Activated naive CD4-positive, alpha-beta T cell treated with anti-CD3 and anti-CD28 coated beads, Interleukin-2, amount 50 U/mL, for 24 hours (primary cell): ENCODE data around the gene ARID1B.
A peak's percentile ranks its signal among the peaks of the same experiment; 100 is the strongest.

Experiments
- H3K27ac Mint-ChIP-seq: one replicate; pipeline ENCODE4 v1.8.0; 2021; ENCODE audit warnings: mild to moderate bottlenecking, mixed read lengths
- H3K27me3 Mint-ChIP-seq: one replicate; pipeline ENCODE4 v1.8.0; 2021; ENCODE audit warnings: mixed read lengths
- H3K36me3 Mint-ChIP-seq: one replicate; pipeline ENCODE4 v1.8.0; 2021; ENCODE audit warnings: mixed read lengths
- H3K4me1 Mint-ChIP-seq: one replicate; pipeline ENCODE4 v1.8.0; 2021; ENCODE audit warnings: mixed read lengths
- H3K4me3 Mint-ChIP-seq: one replicate; pipeline ENCODE4 v1.8.0; 2021; ENCODE audit warnings: mild to moderate bottlenecking, mixed read lengths
- H3K9me3 Mint-ChIP-seq: one replicate; pipeline ENCODE4 v1.8.0; 2021; ENCODE audit warnings: mixed read lengths

The ARID1B gene

GRCh38 chr6:157203312-157203744 lies 426.1 kb downstream of the ARID1B start:
- Mint-ChIP-seq H3K27ac (no peak overlapping the region), H3K36me3 (peaks cover 17% of the 10 kb centered on the region), H3K4me1 (no peaks in the 10 kb centered on the region), H3K27me3 (no peaks in the 10 kb centered on the region), H3K9me3 (no peaks in the 10 kb centered on the region), H3K4me3 (no peak overlapping the region)

GRCh38 chr6:157203764-157204163 lies 426.6 kb downstream of the ARID1B start:
- Mint-ChIP-seq H3K4me3 (no peak overlapping the region), H3K9me3 (no peaks in the 10 kb centered on the region), H3K27me3 (no peaks in the 10 kb centered on the region), H3K4me1 (no peaks in the 10 kb centered on the region), H3K36me3 (peaks cover 17% of the 10 kb centered on the region), H3K27ac (no peak overlapping the region)

GRCh38 chr6:157205473-157206358 lies 428.5 kb downstream of the ARID1B start:
- Mint-ChIP-seq H3K36me3 (peaks cover 17% of the 10 kb centered on the region), H3K27me3 (no peaks in the 10 kb centered on the region), H3K4me1 (no peaks in the 10 kb centered on the region), H3K27ac (peak overlapping the region; percentile 6), H3K4me3 (no peak overlapping the region), H3K9me3 (no peaks in the 10 kb centered on the region)

GRCh38 chr6:157206359-157206815 lies 429.2 kb downstream of the ARID1B start:
- Mint-ChIP-seq H3K4me1 (no peaks in the 10 kb centered on the region), H3K27me3 (no peaks in the 10 kb centered on the region), H3K27ac (no peak overlapping the region), H3K9me3 (no peaks in the 10 kb centered on the region), H3K4me3 (no peak overlapping the region), H3K36me3 (peaks cover 14% of the 10 kb centered on the region)

DNA sequence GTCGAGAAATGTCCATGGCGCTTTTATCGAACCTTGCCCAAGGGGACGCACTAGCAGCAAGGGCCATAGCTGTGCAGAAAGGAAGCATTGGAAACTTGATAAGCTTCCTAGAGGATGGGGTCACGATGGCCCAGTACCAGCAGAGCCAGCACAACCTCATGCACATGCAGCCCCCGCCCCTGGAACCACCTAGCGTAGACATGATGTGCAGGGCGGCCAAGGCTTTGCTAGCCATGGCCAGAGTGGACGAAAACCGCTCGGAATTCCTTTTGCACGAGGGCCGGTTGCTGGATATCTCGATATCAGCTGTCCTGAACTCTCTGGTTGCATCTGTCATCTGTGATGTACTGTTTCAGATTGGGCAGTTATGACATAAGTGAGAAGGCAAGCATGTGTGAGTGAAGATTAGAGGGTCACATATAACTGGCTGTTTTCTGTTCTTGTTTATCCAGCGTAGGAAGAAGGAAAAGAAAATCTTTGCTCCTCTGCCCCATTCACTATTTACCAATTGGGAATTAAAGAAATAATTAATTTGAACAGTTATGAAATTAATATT lies 430.4 kb downstream of the ARID1B start:
- no peak overlapping the region for H3K4me3 Mint-ChIP-seq
- H3K4me1 Mint-ChIP-seq: no peaks in the 10 kb centered on the region
- peaks cover 12% of the 10 kb centered on the region for H3K36me3 Mint-ChIP-seq
- no peaks in the 10 kb centered on the region for H3K27me3 Mint-ChIP-seq
- no peak overlapping the region for H3K27ac Mint-ChIP-seq
- H3K9me3 Mint-ChIP-seq: no peaks in the 10 kb centered on the region

GRCh38 chr6:157209865-157210530 lies 432.8 kb downstream of the ARID1B start:
- H3K27ac Mint-ChIP-seq: no peak overlapping the region
- peaks cover 7% of the 10 kb centered on the region for H3K36me3 Mint-ChIP-seq
- H3K4me1 Mint-ChIP-seq: no peaks in the 10 kb centered on the region
- no peaks in the 10 kb centered on the region for H3K27me3 Mint-ChIP-seq
- H3K9me3 Mint-ChIP-seq: no peaks in the 10 kb centered on the region
- H3K4me3 Mint-ChIP-seq: no peak overlapping the region

DNA sequence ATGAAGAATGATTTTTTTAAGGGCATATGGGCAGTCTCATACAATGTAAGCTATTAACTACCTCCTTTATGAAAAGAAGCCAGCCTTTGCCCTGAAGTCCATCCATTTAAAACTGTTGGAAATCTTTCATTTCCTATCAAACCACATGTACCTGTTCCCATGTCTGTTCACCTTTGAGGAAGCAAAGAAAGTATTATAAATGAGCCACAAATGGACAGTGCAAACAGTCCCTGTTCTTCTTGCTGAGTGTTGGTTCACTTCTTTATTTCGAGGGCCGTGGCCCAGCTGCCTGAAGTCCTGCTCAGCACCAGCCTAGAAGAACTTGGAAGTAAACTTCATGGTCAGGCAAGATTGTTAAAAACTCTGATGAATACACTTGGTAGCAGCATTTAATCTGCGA lies 433.8 kb downstream of the ARID1B start:
- H3K4me3 Mint-ChIP-seq: no peak overlapping the region
- no peaks in the 10 kb centered on the region for H3K4me1 Mint-ChIP-seq
- H3K36me3 Mint-ChIP-seq: peaks cover 4% of the 10 kb centered on the region
- H3K27ac Mint-ChIP-seq: no peak overlapping the region
- H3K9me3 Mint-ChIP-seq: no peaks in the 10 kb centered on the region
- no peaks in the 10 kb centered on the region for H3K27me3 Mint-ChIP-seq

DNA sequence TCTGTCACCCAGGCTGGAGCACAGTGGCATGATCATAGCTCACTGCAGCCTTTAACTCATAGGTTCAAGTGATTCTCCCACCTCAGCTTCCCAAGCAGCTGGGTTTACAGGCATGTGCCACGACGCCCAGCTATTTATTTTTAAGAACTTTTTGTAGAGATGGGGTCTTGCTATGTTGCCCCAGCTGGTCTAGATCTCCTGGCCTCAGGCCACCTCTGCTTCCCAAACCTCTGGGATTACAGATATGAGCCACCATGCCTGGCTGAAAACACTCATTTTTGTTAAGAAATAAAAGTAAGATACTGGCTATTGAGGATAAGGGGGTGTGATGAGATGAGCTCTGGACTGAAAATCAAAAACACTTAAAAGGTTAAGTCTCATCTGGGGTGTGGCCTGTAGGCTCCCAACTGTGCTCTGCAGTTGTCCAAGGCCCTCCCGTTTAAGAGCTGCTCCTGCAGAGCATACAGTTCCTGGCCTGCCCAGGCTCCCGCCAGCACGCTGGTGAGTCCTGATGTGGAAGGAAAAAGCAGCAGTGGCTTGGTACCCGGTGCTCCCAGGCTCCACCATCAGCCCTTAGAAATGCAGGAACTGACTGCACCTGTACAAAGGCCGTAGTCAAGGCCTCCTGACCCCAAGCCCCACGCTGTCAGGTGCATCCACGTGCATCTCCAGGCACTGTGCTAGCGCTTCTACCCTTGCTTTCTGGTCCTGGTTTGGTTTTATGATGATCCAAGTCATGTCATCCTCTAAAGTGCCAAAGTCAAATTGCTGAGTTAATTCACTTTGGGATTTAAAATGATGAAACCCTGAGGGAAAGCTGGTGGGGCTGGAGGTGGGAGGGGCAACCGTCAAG lies 434.7 kb downstream of the ARID1B start:
- Mint-ChIP-seq H3K27me3 (no peaks in the 10 kb centered on the region), H3K27ac (no peak overlapping the region), H3K9me3 (no peaks in the 10 kb centered on the region), H3K4me3 (no peak overlapping the region), H3K36me3 (no peaks in the 10 kb centered on the region), H3K4me1 (no peaks in the 10 kb centered on the region)

DNA sequence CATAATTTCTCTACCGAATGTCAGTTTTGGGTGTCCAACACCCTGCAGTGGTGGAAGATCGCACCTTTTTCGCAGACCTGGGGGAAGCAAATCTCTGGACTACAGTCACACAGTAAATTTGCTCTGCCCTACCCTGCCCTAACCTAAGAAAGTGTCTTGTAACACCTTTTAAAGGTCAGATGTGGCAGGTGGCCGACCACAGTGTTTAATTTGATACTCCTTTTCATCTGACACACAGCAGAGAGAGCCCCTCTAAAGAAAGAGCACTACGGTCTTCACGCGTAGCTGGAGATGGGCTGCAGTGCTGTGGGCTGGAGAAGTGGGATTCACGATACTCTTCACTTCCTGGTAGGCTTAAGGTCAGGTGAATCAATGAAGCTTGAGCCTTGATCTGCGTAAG lies 436.2 kb downstream of the ARID1B start:
- H3K27ac Mint-ChIP-seq: no peak overlapping the region
- no peaks in the 10 kb centered on the region for H3K9me3 Mint-ChIP-seq
- no peaks in the 10 kb centered on the region for H3K36me3 Mint-ChIP-seq
- H3K27me3 Mint-ChIP-seq: no peaks in the 10 kb centered on the region
- H3K4me1 Mint-ChIP-seq: no peaks in the 10 kb centered on the region
- H3K4me3 Mint-ChIP-seq: no peak overlapping the region

DNA sequence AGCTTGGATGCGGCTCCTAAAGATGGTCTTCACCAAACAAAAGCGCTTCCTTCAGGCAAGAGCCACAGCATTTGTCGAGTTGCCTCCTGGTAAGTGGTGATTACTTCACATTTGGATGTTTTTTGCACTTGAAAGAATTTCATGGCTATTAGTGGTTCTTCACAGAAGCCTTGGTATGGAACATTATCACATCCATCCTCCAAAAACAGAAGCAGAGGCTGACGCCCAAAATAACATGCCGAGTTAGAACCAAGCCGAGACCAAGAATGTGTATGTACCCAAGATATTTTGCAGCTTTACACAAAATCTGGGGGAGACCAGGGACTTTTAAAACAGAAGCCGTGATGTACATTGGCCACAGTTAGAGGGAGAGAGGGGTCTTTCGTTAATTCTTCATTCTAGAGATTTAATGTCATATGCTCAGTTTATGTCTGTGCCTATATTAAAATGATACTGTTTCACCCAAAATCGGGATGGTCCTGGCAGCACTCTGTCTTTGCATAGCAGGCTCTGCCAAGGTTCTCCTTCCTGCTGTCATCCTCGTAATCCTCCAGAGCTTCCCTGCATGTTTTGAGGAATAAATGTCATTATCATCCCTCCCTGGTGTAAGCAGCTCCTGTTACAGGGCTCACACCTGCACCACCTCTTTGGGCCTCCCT lies 436.9 kb downstream of the ARID1B start:
- peak overlapping the region; percentile 71 for H3K27ac Mint-ChIP-seq
- H3K4me1 Mint-ChIP-seq: no peaks in the 10 kb centered on the region
- no peak overlapping the region for H3K4me3 Mint-ChIP-seq
- H3K27me3 Mint-ChIP-seq: no peaks in the 10 kb centered on the region
- no peaks in the 10 kb centered on the region for H3K36me3 Mint-ChIP-seq
- H3K9me3 Mint-ChIP-seq: no peaks in the 10 kb centered on the region

DNA sequence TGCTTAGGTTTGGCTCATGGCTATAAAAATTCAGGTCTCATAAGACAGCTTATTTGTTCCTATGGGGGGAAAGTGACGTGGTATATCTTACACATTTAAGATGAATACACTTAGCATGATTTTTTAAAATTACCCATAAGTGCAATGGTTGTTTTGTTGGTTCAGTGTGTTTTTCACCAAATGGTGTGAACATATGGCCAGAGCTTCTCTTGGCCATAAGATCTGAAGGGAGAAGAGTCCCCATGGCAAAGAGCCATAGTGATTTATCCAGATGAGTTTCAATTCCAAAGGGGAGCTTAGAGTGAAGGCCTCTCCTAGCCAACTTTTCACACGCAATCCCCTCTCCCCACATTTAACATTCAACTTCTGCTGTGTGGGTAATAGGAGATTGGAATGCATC lies 438.5 kb downstream of the ARID1B start:
- H3K27me3 Mint-ChIP-seq: no peaks in the 10 kb centered on the region
- no peaks in the 10 kb centered on the region for H3K36me3 Mint-ChIP-seq
- H3K9me3 Mint-ChIP-seq: no peaks in the 10 kb centered on the region
- no peak overlapping the region for H3K4me3 Mint-ChIP-seq
- peaks cover 7% of the 10 kb centered on the region for H3K4me1 Mint-ChIP-seq
- H3K27ac Mint-ChIP-seq: no peak overlapping the region

GRCh38 chr6:157216570-157216969 lies 439.4 kb downstream of the ARID1B start:
- no peaks in the 10 kb centered on the region for H3K9me3 Mint-ChIP-seq
- no peaks in the 10 kb centered on the region for H3K36me3 Mint-ChIP-seq
- H3K27me3 Mint-ChIP-seq: no peaks in the 10 kb centered on the region
- no peak overlapping the region for H3K27ac Mint-ChIP-seq
- H3K4me1 Mint-ChIP-seq: peaks cover 16% of the 10 kb centered on the region
- no peak overlapping the region for H3K4me3 Mint-ChIP-seq

DNA sequence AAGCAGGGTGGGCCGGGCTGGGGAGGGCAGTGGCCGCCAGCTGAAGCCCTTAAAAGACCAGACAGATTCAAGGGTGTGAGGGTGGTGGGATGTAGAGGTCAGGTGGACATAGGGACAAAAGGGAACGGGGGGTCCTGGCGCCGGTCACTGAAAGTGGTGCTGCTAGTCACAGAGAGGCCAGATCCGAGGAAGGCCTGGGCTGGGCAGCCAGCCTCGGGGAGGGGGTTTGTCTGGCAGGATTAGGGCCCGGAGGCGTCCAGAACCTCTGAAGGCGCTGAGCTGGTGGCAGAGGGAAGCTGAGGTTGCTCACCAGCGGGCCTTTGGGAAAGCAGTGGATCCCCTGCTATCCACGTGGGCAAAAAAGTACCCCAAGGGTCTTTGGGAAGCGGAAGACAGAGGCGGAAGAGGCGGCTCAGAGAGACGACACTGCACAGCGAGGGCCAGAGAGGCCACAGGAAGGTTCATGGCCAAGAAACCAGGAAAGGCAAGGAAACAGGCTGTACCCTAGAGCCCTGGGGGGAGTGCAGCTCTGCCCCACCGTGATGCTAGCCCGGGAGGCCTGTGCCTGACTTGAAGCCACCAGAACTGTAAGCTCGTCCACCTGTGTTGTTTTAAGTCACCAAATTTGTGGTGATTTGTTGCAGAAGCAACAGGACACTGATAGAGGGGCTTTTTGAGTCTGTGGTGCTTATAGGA lies 440.2 kb downstream of the ARID1B start:
- no peaks in the 10 kb centered on the region for H3K27me3 Mint-ChIP-seq
- H3K4me1 Mint-ChIP-seq: peaks cover 20% of the 10 kb centered on the region
- H3K9me3 Mint-ChIP-seq: no peaks in the 10 kb centered on the region
- H3K27ac Mint-ChIP-seq: peak overlapping the region; percentile 30
- H3K4me3 Mint-ChIP-seq: no peak overlapping the region
- H3K36me3 Mint-ChIP-seq: no peaks in the 10 kb centered on the region

DNA sequence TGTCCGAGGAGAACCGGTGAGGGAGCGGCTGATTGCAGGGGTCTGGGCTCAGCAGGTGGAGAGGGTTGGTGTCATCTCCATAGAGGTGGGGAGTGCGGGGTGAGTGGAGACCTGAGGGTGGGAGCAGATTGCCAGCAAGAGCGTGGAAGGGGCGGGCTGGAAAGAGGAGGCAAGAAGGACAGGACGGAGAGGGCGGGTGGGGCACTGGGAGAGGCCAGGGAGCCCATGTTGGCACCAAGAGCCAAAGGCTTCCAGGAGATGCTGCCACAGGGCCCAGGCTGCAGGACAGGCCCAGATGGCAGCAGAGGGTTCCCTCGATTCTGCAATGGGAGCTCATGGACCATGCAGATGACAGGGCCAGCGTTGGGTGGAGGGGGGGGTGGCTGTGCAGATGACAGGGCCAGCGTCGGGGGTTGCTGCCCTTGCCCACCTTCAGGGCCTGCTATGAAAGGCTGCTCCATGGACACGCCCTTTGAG lies 440.8 kb downstream of the ARID1B start:
- H3K4me1 Mint-ChIP-seq: peaks cover 26% of the 10 kb centered on the region
- H3K27ac Mint-ChIP-seq: no peak overlapping the region
- H3K27me3 Mint-ChIP-seq: no peaks in the 10 kb centered on the region

More for the DNA sequence above, 440.8 kb downstream of the ARID1B start:
- Mint-ChIP-seq H3K4me3 (no peak overlapping the region), H3K9me3 (no peaks in the 10 kb centered on the region), H3K36me3 (no peaks in the 10 kb centered on the region)
